Neutrophil (primary cell): ENCODE results near the gene ENTPD2.

ENCODE experiments used
- H3K27ac ChIP-seq: fragments of 200-600 bp; sonication (generic); 2 replicates; pipeline ENCODE4 v1.5.1; 2016; ENCODE audit warnings: mild to moderate bottlenecking, moderate library complexity
- H3K27me3 ChIP-seq: fragments of 200-600 bp; sonication (generic); 2 replicates; pipeline ENCODE4 v1.6.0; 2016; ENCODE audit warnings: mild to moderate bottlenecking
- H3K36me3 ChIP-seq: fragments of 200-600 bp; sonication (generic); 2 replicates; pipeline ENCODE4 v1.5.1; 2017
- H3K4me1 ChIP-seq, 2 experiments: fragments of 200-600 bp in 1 of 2; sonication (generic) in 1 of 2; 1 replicate in 1 of 2; 2 replicates in 1 of 2; pipeline versions ENCODE4 v1.5.1 to v1.6.1; 2013 to 2016; ENCODE audit warnings: low read depth in 1 of 2, low read length in 1 of 2, mild to moderate bottlenecking in 1 of 2, moderate library complexity in 1 of 2; ENCODE audit not compliant: control insufficient read depth in 1 of 2, insufficient read depth in 1 of 2
- H3K4me3 ChIP-seq, 2 experiments: fragments of 200-600 bp in 1 of 2; sonication (generic) in 1 of 2; 1 replicate in 1 of 2; 2 replicates in 1 of 2; pipeline ENCODE4 v1.5.1; 2013 to 2016; ENCODE audit warnings: low read depth in 1 of 2, low read length in 1 of 2, mild to moderate bottlenecking in 1 of 2, moderate library complexity in 1 of 2
- H3K9me3 ChIP-seq: fragments of 200-600 bp; sonication (generic); 2 replicates; pipeline ENCODE4 v1.5.1; 2016
- CTCF ChIP-seq: fragments of 200-600 bp; sonication (generic); IDR thresholded peaks from 2 replicates; pipeline ENCODE4 v1.5.1; 2016; ENCODE audit warnings: antibody characterized with exemption

Gene ENTPD2

GRCh38 chr9:137086531-137087408, 32.9 kb upstream of the ENTPD2 start, which contains the start of gene MAN1B1:
MAN1B1 (plus strand) TSS chr9:137086985; CDS start chr9:137087000, 15 bp downstream.
- peak within 1 kb of the TSS; percentile 94 for H3K27ac ChIP-seq
- peaks cover 15% of the 10 kb centered on the region for H3K36me3 ChIP-seq
- H3K9me3 ChIP-seq: no peaks in the 10 kb centered on the region
- H3K27me3 ChIP-seq: peaks cover 4% of the 10 kb centered on the region
- peaks cover 25 to 27% of the 10 kb centered on the region in 2 experiments for H3K4me1 ChIP-seq
- TF ChIP-seq CTCF: peak; percentile 53
- H3K4me3 ChIP-seq: peak within 1 kb of the TSS; percentile 82 to 92

GRCh38 chr9:137085920-137086530, 32.2 kb upstream of the ENTPD2 start:
- TF ChIP-seq CTCF: no peak
- H3K9me3 ChIP-seq: no peaks in the 10 kb centered on the region
- peak overlapping the region; percentile 82 to 92 for H3K4me3 ChIP-seq
- peak overlapping the region; percentile 94 for H3K27ac ChIP-seq
- H3K4me1 ChIP-seq: peaks cover 25 to 27% of the 10 kb centered on the region in 2 experiments
- peaks cover 4% of the 10 kb centered on the region for H3K27me3 ChIP-seq
- H3K36me3 ChIP-seq: peaks cover 15% of the 10 kb centered on the region

- peaks cover 25 to 27% of the 10 kb centered on the region in 2 experiments for H3K4me1 ChIP-seq
- no peak overlapping the region for H3K4me3 ChIP-seq
- H3K36me3 ChIP-seq: peaks cover 8% of the 10 kb centered on the region
- H3K27ac ChIP-seq: no peak overlapping the region
- no peaks in the 10 kb centered on the region for H3K9me3 ChIP-seq
- H3K27me3 ChIP-seq: peaks cover 13% of the 10 kb centered on the region
- no peak for TF ChIP-seq CTCF
These were observed 30.7 kb upstream of the ENTPD2 start for GRCh38 chr9:137084526-137084925.

- TF ChIP-seq CTCF: no peak
- no peaks in the 10 kb centered on the region for H3K36me3 ChIP-seq
These were observed 29.6 kb upstream of the ENTPD2 start for GRCh38 chr9:137083394-137084004.

GRCh38 chr9:137082925-137083290, 29.0 kb upstream of the ENTPD2 start:
- H3K4me1 ChIP-seq: peaks cover 24 to 28% of the 10 kb centered on the region in 2 experiments
- no peak for TF ChIP-seq CTCF
- no peak overlapping the region for H3K4me3 ChIP-seq
- no peaks in the 10 kb centered on the region for H3K9me3 ChIP-seq
- no peak overlapping the region for H3K27ac ChIP-seq
- H3K27me3 ChIP-seq: peaks cover 29% of the 10 kb centered on the region
- no peaks in the 10 kb centered on the region for H3K36me3 ChIP-seq

More at GRCh38 chr9:137083394-137084004, 29.6 kb upstream of the ENTPD2 start:
- H3K4me1 ChIP-seq: peaks cover 25 to 27% of the 10 kb centered on the region in 2 experiments
- H3K4me3 ChIP-seq: no peak overlapping the region
- peaks cover 23% of the 10 kb centered on the region for H3K27me3 ChIP-seq
- no peaks in the 10 kb centered on the region for H3K9me3 ChIP-seq
- no peak overlapping the region for H3K27ac ChIP-seq
